Peyer's patch (tissue), 4 donors: ENCODE results near the gene GNL2. TPM values are rescaled to one million over a fixed set of nuclear protein-coding genes. Genes with fewer than 3 reads are reported as not detected.

ENCODE experiments used
- DNase-seq, 3 donors: peaks; one replicate each; pipeline ENCODE4 v3.0.0-alpha.2; 2017 to 2019
- H3K27ac ChIP-seq, 4 donors: fragments of 200-600 bp; sonication (generic); one replicate each; pipeline ENCODE4 v1.5.1; 2016 to 2019
- H3K27me3 ChIP-seq, 2 donors: fragments of 200-600 bp; sonication (generic); one replicate each; pipeline ENCODE4 v1.5.1; 2019
- H3K36me3 ChIP-seq, 3 donors: fragments of 200-600 bp; sonication (generic); one replicate each; pipeline ENCODE4 v1.5.1; 2016 to 2019
- H3K4me1 ChIP-seq, 4 donors: fragments of 200-600 bp; sonication (generic); one replicate each; pipeline ENCODE4 v1.5.1; 2016 to 2019
- H3K4me3 ChIP-seq, 4 donors: fragments of 200-600 bp; sonication (generic); 1 replicate in 3 of 4; 2 replicates in 1 of 4; pipeline ENCODE4 v1.5.1; 2016 to 2019; ENCODE audit warnings: mild to moderate bottlenecking in 1 of 4
- H3K9me3 ChIP-seq, 4 donors: fragments of 200-600 bp; sonication (generic); one replicate each; pipeline ENCODE4 v1.5.1; 2016 to 2019; ENCODE audit warnings: mild to moderate bottlenecking in 1 of 4
- POLR2A ChIP-seq, 2 donors: fragments of 450-650 bp; IDR thresholded peaks; one replicate each; pipeline ENCODE4 v1.5.1; 2017; ENCODE audit warnings: antibody characterized with exemption in 2 of 2, mild to moderate bottlenecking in 2 of 2, moderate library complexity in 2 of 2
- total RNA-seq, 4 donors: library from RNA; depleted of rRNA; stranded (reverse); fragments of >200 nt; gene quantifications; one replicate each; pipeline ENCODE4 v1.1.0, GENCODE V29; 2016
- TF ChIP-seq, protein P1 (sequence below), 6 experiments: fragments of 450-650 bp in 4 of 6; fragments of 200-600 bp in 2 of 6; sonication (generic) in 1 of 6; IDR thresholded peaks; one replicate each; pipeline ENCODE4 v1.5.1; 2017 to 2019; ENCODE audit warnings: antibody characterized with exemption in 6 of 6, mild to moderate bottlenecking in 3 of 6, moderate library complexity in 1 of 6

Gene GNL2
- total RNA-seq, 4 donors from 2014 or later: 27.5 to 56.9 (median 49.9) TPM

DNA sequence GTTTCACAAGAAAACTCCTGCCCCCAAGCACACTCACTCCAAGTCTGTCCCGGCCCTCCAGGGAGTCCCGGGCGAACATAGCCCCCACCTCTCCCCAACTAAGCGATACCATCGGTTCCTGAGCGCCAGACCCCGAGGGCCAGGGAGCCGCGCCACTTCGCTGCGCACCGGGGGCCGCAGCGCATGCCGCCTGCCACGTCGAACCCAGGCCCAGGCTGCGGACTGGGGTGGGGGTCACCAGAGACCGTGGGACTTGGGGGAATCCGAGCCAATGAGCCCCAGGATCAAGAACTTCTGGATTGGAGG, 38.2 kb upstream of the GNL2 start:
- H3K4me3 ChIP-seq: peak overlapping the region; percentile 24 to 45 (median 42)

DNA sequence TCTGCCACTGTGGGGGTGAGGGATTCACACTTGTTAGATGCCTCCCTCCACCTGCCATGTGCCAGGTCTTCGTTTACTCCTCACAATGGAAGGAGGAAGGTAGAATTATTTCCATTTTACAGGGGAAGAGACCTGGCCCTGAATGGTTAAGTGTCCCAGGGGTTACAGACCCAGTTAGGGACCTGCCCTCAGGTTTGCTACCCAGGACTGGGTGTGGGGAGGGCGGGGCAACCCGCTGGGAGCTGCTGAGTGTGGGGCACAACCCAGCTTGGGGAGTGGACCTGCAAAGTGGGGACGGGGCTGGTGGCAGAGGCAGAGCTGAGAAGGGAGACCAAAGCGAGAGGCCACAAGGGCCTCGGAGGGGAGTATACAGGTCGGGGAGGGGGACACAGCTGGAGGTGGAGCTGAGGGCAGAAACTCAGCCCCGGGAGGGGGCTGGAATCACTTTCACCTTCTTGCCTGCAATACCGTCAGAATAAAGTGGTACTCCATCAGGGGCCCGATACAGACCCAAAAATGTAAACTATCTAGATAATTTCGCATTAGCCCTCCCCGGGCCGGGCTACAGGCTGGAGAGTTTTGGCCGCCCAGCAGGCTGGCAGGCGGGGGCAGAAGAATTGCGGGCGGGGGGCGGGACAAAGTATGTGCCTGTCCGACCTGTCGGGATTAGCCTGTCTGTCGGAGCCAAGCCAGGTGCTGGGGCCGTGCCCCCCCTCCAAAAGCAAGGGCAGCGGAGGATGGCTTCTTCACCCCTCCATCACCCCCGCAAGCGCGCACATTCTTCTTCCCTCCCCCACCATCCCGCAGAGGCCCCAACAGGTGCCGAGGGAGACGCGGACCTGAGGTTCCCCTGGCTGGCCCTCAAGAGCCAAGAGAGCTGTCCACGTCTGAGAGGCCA, 37.6 kb upstream of the GNL2 start:
- Histone ChIP-seq H3K27me3 (peaks cover 0 to 24% of the 10 kb centered on the region in 2 donors), H3K4me3 (peak overlapping the region; percentile 24 to 45 (median 42))
- no peak for DNase-seq

More for the DNA sequence above, 38.2 kb upstream of the GNL2 start:
- no peaks in the 10 kb centered on the region for H3K36me3 ChIP-seq
- H3K9me3 ChIP-seq: no peaks in the 10 kb centered on the region
- H3K4me1 ChIP-seq: peaks cover 0 to 8% (median 3%) of the 10 kb centered on the region in 4 donors
- H3K27me3 ChIP-seq: peaks cover 0 to 24% of the 10 kb centered on the region in 2 donors
- peak overlapping the region in 1 of 4 donors; percentile 55 for H3K27ac ChIP-seq
- TF ChIP-seq, protein P1, sequence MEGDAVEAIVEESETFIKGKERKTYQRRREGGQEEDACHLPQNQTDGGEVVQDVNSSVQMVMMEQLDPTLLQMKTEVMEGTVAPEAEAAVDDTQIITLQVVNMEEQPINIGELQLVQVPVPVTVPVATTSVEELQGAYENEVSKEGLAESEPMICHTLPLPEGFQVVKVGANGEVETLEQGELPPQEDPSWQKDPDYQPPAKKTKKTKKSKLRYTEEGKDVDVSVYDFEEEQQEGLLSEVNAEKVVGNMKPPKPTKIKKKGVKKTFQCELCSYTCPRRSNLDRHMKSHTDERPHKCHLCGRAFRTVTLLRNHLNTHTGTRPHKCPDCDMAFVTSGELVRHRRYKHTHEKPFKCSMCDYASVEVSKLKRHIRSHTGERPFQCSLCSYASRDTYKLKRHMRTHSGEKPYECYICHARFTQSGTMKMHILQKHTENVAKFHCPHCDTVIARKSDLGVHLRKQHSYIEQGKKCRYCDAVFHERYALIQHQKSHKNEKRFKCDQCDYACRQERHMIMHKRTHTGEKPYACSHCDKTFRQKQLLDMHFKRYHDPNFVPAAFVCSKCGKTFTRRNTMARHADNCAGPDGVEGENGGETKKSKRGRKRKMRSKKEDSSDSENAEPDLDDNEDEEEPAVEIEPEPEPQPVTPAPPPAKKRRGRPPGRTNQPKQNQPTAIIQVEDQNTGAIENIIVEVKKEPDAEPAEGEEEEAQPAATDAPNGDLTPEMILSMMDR (IDR thresholded peaks at IDR 0.05): no peak
- no peak for TF ChIP-seq POLR2A (IDR thresholded peaks at IDR 0.05)
- DNase-seq: no peak

DNA sequence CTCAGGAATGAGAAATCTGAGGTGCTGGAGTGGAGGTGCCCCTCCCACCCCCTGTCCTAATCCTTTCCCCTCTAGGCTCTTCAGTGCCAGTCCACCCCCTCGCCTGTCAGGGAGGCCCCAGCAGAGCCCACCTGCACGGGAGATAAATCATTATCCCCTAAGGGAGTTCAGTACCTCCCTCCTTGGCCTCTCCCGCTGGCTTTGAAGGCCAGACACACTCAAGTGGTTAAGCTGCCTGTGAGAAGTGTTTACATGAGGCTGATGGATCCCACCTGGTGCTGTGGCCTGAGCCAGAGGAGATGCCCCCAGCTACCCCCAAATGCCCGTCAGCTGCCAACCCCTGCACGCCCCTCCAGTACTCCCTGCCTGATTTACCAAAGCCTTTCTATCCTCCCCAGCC, 35.3 kb upstream of the GNL2 start:
- no peak overlapping the region for H3K4me3 ChIP-seq
- no peak overlapping the region for H3K27ac ChIP-seq
- peaks cover 0 to 24% of the 10 kb centered on the region in 2 donors for H3K27me3 ChIP-seq
- DNase-seq: no peak
- H3K4me1 ChIP-seq: peaks cover 0 to 8% (median 3%) of the 10 kb centered on the region in 4 donors
- no peak for TF ChIP-seq POLR2A (IDR thresholded peaks at IDR 0.05)
- TF ChIP-seq, protein P1 (IDR thresholded peaks at IDR 0.05): no peak
- no peaks in the 10 kb centered on the region for H3K9me3 ChIP-seq
- no peaks in the 10 kb centered on the region for H3K36me3 ChIP-seq

More for the DNA sequence above, 37.6 kb upstream of the GNL2 start:
- no peaks in the 10 kb centered on the region for H3K9me3 ChIP-seq
- H3K4me1 ChIP-seq: peaks cover 0 to 8% (median 3%) of the 10 kb centered on the region in 4 donors
- no peak overlapping the region for H3K27ac ChIP-seq
- TF ChIP-seq POLR2A (IDR thresholded peaks at IDR 0.05): no peak
- TF ChIP-seq, protein P1 (IDR thresholded peaks at IDR 0.05): no peak
- H3K36me3 ChIP-seq: no peaks in the 10 kb centered on the region

DNA sequence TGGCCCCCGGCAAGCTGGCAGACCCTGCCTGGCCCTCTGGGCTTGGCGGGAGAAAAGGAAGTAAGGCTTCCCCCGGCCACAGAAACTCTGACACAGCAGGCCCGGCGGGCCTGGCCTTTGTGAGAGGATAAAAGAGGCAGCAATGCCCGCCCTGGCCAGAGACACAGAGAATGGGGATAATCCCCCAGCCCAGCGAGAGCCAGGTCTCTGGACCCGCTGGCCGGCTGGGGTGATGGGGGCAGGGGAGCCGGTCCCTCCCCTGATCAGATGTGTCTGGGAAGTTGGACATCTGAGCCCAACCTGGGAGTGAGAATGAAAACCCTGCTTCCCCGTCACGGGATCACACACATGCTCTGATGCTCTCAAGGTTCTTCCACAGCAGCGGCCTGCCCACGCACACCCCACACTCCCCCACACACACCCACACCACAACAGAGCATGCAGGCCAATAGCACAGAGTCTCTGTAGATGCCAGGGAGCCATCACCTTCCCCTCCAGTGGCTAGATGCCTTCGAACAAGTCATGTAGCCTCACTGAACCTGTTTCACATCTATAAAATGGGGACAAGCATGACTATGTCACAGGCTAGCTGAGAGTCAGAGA, 34.8 kb upstream of the GNL2 start:
- H3K27ac ChIP-seq: no peak overlapping the region
- no peak for TF ChIP-seq POLR2A (IDR thresholded peaks at IDR 0.05)
- TF ChIP-seq, protein P1 (IDR thresholded peaks at IDR 0.05): no peak
- H3K36me3 ChIP-seq: no peaks in the 10 kb centered on the region
- peaks cover 0 to 24% of the 10 kb centered on the region in 2 donors for H3K27me3 ChIP-seq
- H3K4me3 ChIP-seq: no peak overlapping the region
- peaks cover 0 to 8% (median 3%) of the 10 kb centered on the region in 4 donors for H3K4me1 ChIP-seq
- no peaks in the 10 kb centered on the region for H3K9me3 ChIP-seq
- no peak for DNase-seq

DNA sequence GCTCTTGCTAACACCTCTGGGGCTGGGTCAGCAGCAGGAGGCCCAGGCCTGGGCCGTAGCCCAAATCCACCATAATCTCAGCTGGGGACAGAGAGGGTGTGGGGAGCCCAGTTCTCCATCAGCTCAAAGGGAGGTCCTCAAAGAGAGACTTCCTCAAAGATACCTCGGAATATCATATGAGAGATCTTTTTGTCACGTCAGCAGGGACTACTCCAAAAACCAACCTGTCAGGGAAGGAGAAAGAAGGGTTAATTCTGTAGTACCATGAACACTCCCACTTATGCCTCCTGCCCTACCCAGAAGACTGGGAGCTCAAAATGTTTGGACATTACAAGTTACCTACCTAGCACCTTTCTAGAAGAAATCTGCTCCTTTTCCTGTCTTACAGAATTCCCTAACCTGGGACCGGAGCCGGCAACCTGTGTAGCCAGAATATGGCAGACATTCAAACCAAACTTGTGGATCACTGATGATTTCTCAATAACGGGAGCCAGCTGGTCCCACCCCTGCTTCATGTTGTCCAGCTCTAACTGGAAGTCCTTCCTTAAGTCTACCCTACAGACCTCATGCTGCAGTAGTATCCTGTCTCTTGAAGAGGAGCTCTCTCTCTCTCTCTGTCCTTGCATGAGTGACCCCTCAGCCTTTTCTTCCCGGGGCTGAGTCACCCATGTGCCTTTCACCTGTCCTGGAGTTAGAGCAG, 34.1 kb upstream of the GNL2 start:
- Histone ChIP-seq H3K4me3 (no peak overlapping the region), H3K36me3 (no peaks in the 10 kb centered on the region), H3K4me1 (peaks cover 0 to 8% (median 3%) of the 10 kb centered on the region in 4 donors), H3K27me3 (peaks cover 0 to 23% of the 10 kb centered on the region in 2 donors), H3K9me3 (no peaks in the 10 kb centered on the region), H3K27ac (no peak overlapping the region)
- TF ChIP-seq, protein P1 (IDR thresholded peaks at IDR 0.05): no peak
- TF ChIP-seq POLR2A (IDR thresholded peaks at IDR 0.05): no peak
- DNase-seq: no peak
